ENCODE results near the gene ALG9. TPM values are rescaled to one million over a fixed set of nuclear protein-coding genes. Genes with fewer than 3 reads are reported as not detected.

Gene ALG9
- total RNA-seq, 1 experiment from 2014 or later = 23.7 TPM

GRCh38 chr11:111811445-111811844 is 59.9 kb downstream of the ALG9 start:
- BruUV-seq (replicated peaks) = no TSS peak
- intact Hi-C loops (cut with micrococcal nuclease) = no loop called here
- Histone ChIP-seq H3K79me2 (ENCODE audit: insufficient read depth, low read length) (no peaks in the 10 kb centered on the region), H3K9ac (ENCODE audit: low read length) (no peak overlapping the region), H3K4me3 (replicated peaks in 1 of 2; ENCODE audit: low read depth in 1 of 2, low read length in 2 of 2) (no peak overlapping the region), H3K9me3 (ENCODE audit: control insufficient read depth in 1 of 2, insufficient read depth in 1 of 2, low read depth in 1 of 2, low read length in 2 of 2) (no peaks in the 10 kb centered on the region), H3K27ac (ENCODE audit: low read depth, low read length) (no peak overlapping the region), H3K36me3 (ENCODE audit: control insufficient read depth in 1 of 2, insufficient read depth in 2 of 2, low read length in 2 of 2) (no peaks in the 10 kb centered on the region), H3K27me3 (ENCODE audit: insufficient read depth, low read length) (no peaks in the 10 kb centered on the region), H4K20me1 (ENCODE audit: insufficient read depth) (no peaks in the 10 kb centered on the region), H2AFZ (ENCODE audit: low read depth, low read length, poor library complexity, severe bottlenecking) (no peak overlapping the region), H3K9me2 (ENCODE audit: insufficient read depth) (no peaks in the 10 kb centered on the region), H3K4me1 (ENCODE audit: control insufficient read depth in 1 of 2, insufficient read depth in 2 of 2, low read length in 2 of 2) (no peaks in the 10 kb centered on the region), H3K4me2 (ENCODE audit: low read length) (no peak overlapping the region)
- RAD21 ChIA-PET (ENCODE audit: low non-redundant PET in 1 of 2, low total read pairs in 2 of 2, uncharacterized antibody in 2 of 2, unreplicated experiment in 2 of 2) = no interaction called here
- CTCF ChIA-PET = no interaction called here
- TF ChIP-seq ATF3 (IDR thresholded peaks at IDR 0.05) = no peak
- no peak for TF ChIP-seq TCF7L2 (IDR thresholded peaks at IDR 0.05; ENCODE audit: borderline replicate concordance, extremely low read depth, insufficient read depth, insufficient read length)
- TF ChIP-seq ZFX (IDR thresholded peaks at IDR 0.05) = no peak
- TF ChIP-seq POLR2A (IDR thresholded peaks at IDR 0.05; ENCODE audit: borderline replicate concordance, extremely low read depth, insufficient read depth, insufficient read length) = no peak
- TF ChIP-seq EZH2 (IDR thresholded peaks at IDR 0.05) = no peak
- no peak for TF ChIP-seq EGR1 (IDR thresholded peaks at IDR 0.05; ENCODE audit: low read depth)
- no peak for TF ChIP-seq CEBPB (IDR thresholded peaks at IDR 0.05; ENCODE audit: low read depth)
- TF ChIP-seq ZNF274 (IDR thresholded peaks at IDR 0.05; ENCODE audit: low read depth, low read length) = no peak
- no peak for TF ChIP-seq ELF1 (IDR thresholded peaks at IDR 0.05; ENCODE audit: borderline replicate concordance, low read depth)
- TF ChIP-seq EZH2phosphoT487 (IDR thresholded peaks at IDR 0.05; ENCODE audit: borderline replicate concordance) = no peak
- TF ChIP-seq REST (IDR thresholded peaks at IDR 0.05; ENCODE audit: low read depth) = no peak
- ATAC-seq = no peak
- POLR2A ChIA-PET = no interaction called here
- DNase-seq (ENCODE audit: low read depth, low spot score) = no peak

Measured in HCT116 (cell line).